Lower leg skin (tissue), 4 donors: Measurements from ENCODE around the gene TFG. TPM values are rescaled to one million over a fixed set of nuclear protein-coding genes. Genes with fewer than 3 reads are reported as not detected.

Experiments used
- DNase-seq, 2 donors: peaks; one replicate each; pipeline ENCODE4 v3.0.0-alpha.2; 2019; ENCODE audit warnings: low spot score in 2 of 2
- H3K4me3 ChIP-seq: fragments of 200-600 bp; sonication (generic); 2 replicates; pipeline ENCODE4 v1.5.1; 2017; ENCODE audit warnings: mild to moderate bottlenecking, low read depth; ENCODE audit not compliant: poor library complexity, severe bottlenecking
- POLR2A ChIP-seq, 2 donors: fragments of 450-650 bp; IDR thresholded peaks; one replicate each; pipeline ENCODE4 v1.6.1; 2016 to 2017; ENCODE audit warnings: antibody characterized with exemption in 2 of 2, mild to moderate bottlenecking in 1 of 2, moderate library complexity in 1 of 2
- WGBS, 2 donors: methylation state at CpG; one replicate each; pipeline ENCODE4 v1.1.5; 2018; 5-methylcytosine and 5-hydroxymethylcytosine counted together
- intact Hi-C: fragments of 100-400 bp; cut with DNase I; formaldehyde crosslinking; loops from one replicate; pipeline ENCODE4 v1.15.0; 2023; ENCODE audit warnings: low total_unique reads
- total RNA-seq, 4 donors: library from RNA; depleted of rRNA; stranded (reverse); fragments of >200 nt; gene quantifications; one replicate each; pipeline ENCODE4 v1.1.0, GENCODE V29; 2016
- TF ChIP-seq, protein P1 (sequence below), 3 donors: fragments of 450-650 bp; IDR thresholded peaks; one replicate each; pipeline ENCODE4 v1.5.1; 2016; ENCODE audit warnings: antibody characterized with exemption in 3 of 3, mild to moderate bottlenecking in 3 of 3, moderate library complexity in 2 of 3

The TFG gene
- total RNA-seq, 4 donors from 2014 or later, result 61.0 to 67.9 (median 66.9) TPM

GRCh38 chr3:100696161-100696560, 13.1 kb upstream of the TFG start:
- 67 to 68% methylated on average over 3 of the region's 3 CpGs for WGBS, 2 donors
- no peak overlapping the region for H3K4me3 ChIP-seq
- TF ChIP-seq POLR2A (IDR thresholded peaks at IDR 0.05), result no peak
- TF ChIP-seq, protein P1, sequence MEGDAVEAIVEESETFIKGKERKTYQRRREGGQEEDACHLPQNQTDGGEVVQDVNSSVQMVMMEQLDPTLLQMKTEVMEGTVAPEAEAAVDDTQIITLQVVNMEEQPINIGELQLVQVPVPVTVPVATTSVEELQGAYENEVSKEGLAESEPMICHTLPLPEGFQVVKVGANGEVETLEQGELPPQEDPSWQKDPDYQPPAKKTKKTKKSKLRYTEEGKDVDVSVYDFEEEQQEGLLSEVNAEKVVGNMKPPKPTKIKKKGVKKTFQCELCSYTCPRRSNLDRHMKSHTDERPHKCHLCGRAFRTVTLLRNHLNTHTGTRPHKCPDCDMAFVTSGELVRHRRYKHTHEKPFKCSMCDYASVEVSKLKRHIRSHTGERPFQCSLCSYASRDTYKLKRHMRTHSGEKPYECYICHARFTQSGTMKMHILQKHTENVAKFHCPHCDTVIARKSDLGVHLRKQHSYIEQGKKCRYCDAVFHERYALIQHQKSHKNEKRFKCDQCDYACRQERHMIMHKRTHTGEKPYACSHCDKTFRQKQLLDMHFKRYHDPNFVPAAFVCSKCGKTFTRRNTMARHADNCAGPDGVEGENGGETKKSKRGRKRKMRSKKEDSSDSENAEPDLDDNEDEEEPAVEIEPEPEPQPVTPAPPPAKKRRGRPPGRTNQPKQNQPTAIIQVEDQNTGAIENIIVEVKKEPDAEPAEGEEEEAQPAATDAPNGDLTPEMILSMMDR (IDR thresholded peaks at IDR 0.05), result no peak
- no peak for DNase-seq
- intact Hi-C loops, result no loop called here

DNA sequence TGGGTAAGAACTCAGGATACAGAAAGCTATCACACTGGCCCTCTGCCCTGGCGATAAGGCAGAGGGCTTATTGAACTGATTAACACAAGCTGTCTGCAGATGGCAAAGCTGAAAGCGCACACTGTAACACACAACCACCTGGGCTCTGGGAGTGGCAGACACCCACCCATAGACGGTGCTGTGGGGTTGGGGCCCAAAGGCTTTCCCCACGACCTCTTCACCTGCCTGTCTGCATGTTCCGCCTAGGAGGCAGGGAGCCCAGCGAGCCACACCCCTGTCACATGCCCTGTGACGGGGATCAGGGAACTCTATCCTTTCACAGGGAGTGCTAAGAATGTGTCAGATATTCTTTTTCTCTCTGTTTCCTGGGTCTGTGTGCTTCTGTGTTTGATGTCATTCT, 12.1 kb upstream of the TFG start:
- 71 to 78% methylated on average over 7 of the region's 7 CpGs for WGBS, 2 donors
- TF ChIP-seq, protein P1 (IDR thresholded peaks at IDR 0.05), result no peak
- TF ChIP-seq POLR2A (IDR thresholded peaks at IDR 0.05), result no peak
- H3K4me3 ChIP-seq, result no peak overlapping the region
- intact Hi-C loops, result no loop called here
- no peak for DNase-seq

- WGBS, 2 donors, result 82 to 84% methylated on average over 5 of the region's 5 CpGs
- H3K4me3 ChIP-seq, result no peak overlapping the region
- TF ChIP-seq, protein P1 (IDR thresholded peaks at IDR 0.05), result no peak
- no peak for TF ChIP-seq POLR2A (IDR thresholded peaks at IDR 0.05)
- intact Hi-C loops, result no loop called here
- no peak for DNase-seq
Measured at GRCh38 chr3:100697723-100698285, 11.5 kb upstream of the TFG start.

DNA sequence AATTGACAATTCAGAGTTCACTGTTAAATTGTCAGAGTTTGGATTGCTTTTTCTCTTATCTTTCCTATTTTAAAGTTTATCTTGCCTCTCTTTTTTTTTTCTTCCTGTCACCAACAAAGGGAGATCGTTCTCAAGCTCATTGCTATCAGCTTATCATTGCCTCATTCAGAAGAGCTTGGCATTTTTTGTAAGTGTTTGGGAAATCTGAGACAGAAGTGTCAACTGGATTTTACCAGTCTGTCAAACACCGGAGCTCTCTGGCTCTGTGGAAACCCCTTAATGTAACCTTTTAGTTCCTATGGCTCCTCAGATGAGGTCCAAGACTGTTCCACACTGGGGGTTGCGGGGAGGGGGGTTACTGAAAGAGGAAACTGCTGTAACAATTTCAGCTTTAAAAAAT, 10.6 kb upstream of the TFG start:
- 56 to 60% methylated on average over 3 of the region's 3 CpGs for WGBS, 2 donors
- H3K4me3 ChIP-seq, result no peak overlapping the region
- no peak for DNase-seq
- no peak for TF ChIP-seq POLR2A (IDR thresholded peaks at IDR 0.05)
- TF ChIP-seq, protein P1 (IDR thresholded peaks at IDR 0.05), result no peak
- intact Hi-C loops, result no loop called here

DNA sequence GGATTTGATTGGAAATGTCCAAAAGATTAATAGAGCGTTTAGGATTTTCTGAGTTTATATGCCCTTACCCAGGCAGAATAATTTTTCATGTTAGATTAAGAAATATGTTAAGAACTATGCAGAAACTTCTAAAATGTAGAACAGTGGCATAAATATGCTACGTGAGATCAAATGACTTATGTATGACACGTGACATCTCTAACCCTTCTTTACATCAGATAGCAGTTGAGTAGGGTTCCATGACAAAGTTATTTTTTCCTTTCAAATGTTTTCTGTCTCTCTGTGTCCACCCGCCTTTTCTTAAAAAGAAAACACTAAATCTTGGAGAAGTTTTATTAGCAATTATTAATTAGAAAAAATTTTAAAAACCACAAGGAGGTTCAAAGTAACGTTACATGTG, 8.6 kb upstream of the TFG start:
- TF ChIP-seq, protein P1 (IDR thresholded peaks at IDR 0.05), result no peak
- TF ChIP-seq POLR2A (IDR thresholded peaks at IDR 0.05), result no peak
- intact Hi-C loops, result no loop called here
- no peak overlapping the region for H3K4me3 ChIP-seq
- no peak for DNase-seq
- 85 to 91% methylated on average over 5 of the region's 5 CpGs for WGBS, 2 donors
